Esophagus squamous epithelium (tissue), 4 donors: ENCODE measurements around the gene FAM241A.

Source experiments
- CTCF ChIP-seq, 6 experiments: fragments of 450-650 bp in 4 of 6; fragments of 200-600 bp in 2 of 6; sonication (generic) in 2 of 6; IDR thresholded peaks; one replicate each; pipeline ENCODE4 v1.5.1; 2016 to 2019; ENCODE audit warnings: antibody characterized with exemption in 6 of 6, mild to moderate bottlenecking in 4 of 6, moderate library complexity in 4 of 6
- POLR2A ChIP-seq, 4 donors: fragments of 450-650 bp; IDR thresholded peaks; one replicate each; pipeline ENCODE4 v1.6.1; 2017; ENCODE audit warnings: antibody characterized with exemption in 4 of 4, mild to moderate bottlenecking in 4 of 4, moderate library complexity in 3 of 4

- TF ChIP-seq CTCF (IDR thresholded peaks at IDR 0.05): peak in 1 of 6 experiments; percentile 12
- TF ChIP-seq POLR2A (IDR thresholded peaks at IDR 0.05): no peak
Measured at GRCh38 chr4:112230879-112231778, 85.9 kb downstream of the FAM241A start.
